Stimulated activated memory B cell treated with anti-CD40 and anti-IgM and Interleukin-4, amounts not matched to agents 10 μg/mL and 1 μg/mL and 100 μg/mL, for 72 hours (primary cell): Measurements from ENCODE around the gene PLB1.

ENCODE experiments used
- ATAC-seq: fragments of 150-1000 bp; cut with Tn5 transposase; 2 replicates; pipeline ENCODE4 v1.10.0; 2021
- H3K27ac Mint-ChIP-seq: one replicate; pipeline ENCODE4 v1.8.0; 2022; ENCODE audit warnings: mild to moderate bottlenecking, mixed read lengths
- H3K27me3 Mint-ChIP-seq: one replicate; pipeline ENCODE4 v1.8.0; 2022; ENCODE audit warnings: mixed read lengths
- H3K36me3 Mint-ChIP-seq: one replicate; pipeline ENCODE4 v1.8.0; 2022; ENCODE audit warnings: mixed read lengths
- H3K4me1 Mint-ChIP-seq: one replicate; pipeline ENCODE4 v1.8.0; 2022; ENCODE audit warnings: mixed read lengths
- H3K4me3 Mint-ChIP-seq: one replicate; pipeline ENCODE4 v1.8.0; 2022; ENCODE audit warnings: mild to moderate bottlenecking, moderate library complexity, mixed read lengths
- H3K9me3 Mint-ChIP-seq: one replicate; pipeline ENCODE4 v1.8.0; 2022; ENCODE audit warnings: mixed read lengths

The PLB1 gene

GRCh38 chr2:28526527-28527132 is 30.8 kb downstream of the PLB1 start:
- no peaks in the 10 kb centered on the region for H3K36me3 Mint-ChIP-seq
- ATAC-seq: no peak
- no peaks in the 10 kb centered on the region for H3K4me1 Mint-ChIP-seq
- H3K4me3 Mint-ChIP-seq: no peak overlapping the region
- H3K27ac Mint-ChIP-seq: no peak overlapping the region
- H3K27me3 Mint-ChIP-seq: peaks cover 40% of the 10 kb centered on the region
- no peaks in the 10 kb centered on the region for H3K9me3 Mint-ChIP-seq

- H3K4me3 Mint-ChIP-seq: no peak overlapping the region
- no peaks in the 10 kb centered on the region for H3K4me1 Mint-ChIP-seq
- no peaks in the 10 kb centered on the region for H3K36me3 Mint-ChIP-seq
- H3K27ac Mint-ChIP-seq: no peak overlapping the region
- no peak for ATAC-seq
- peaks cover 35% of the 10 kb centered on the region for H3K27me3 Mint-ChIP-seq
- H3K9me3 Mint-ChIP-seq: no peaks in the 10 kb centered on the region
These were observed 31.3 kb downstream of the PLB1 start for GRCh38 chr2:28527196-28527595.

- Mint-ChIP-seq H3K27ac (no peak overlapping the region), H3K4me1 (no peaks in the 10 kb centered on the region), H3K36me3 (no peaks in the 10 kb centered on the region), H3K27me3 (peaks cover 24% of the 10 kb centered on the region), H3K9me3 (no peaks in the 10 kb centered on the region), H3K4me3 (no peak overlapping the region)
- no peak for ATAC-seq
These were observed 32.3 kb downstream of the PLB1 start for GRCh38 chr2:28528206-28528605.

GRCh38 chr2:28530782-28531181 is 34.9 kb downstream of the PLB1 start:
- Mint-ChIP-seq H3K27me3 (peaks cover 1% of the 10 kb centered on the region), H3K9me3 (no peaks in the 10 kb centered on the region), H3K4me3 (no peak overlapping the region), H3K27ac (no peak overlapping the region), H3K36me3 (no peaks in the 10 kb centered on the region), H3K4me1 (no peaks in the 10 kb centered on the region)
- no peak for ATAC-seq

- ATAC-seq: no peak
- H3K4me3 Mint-ChIP-seq: no peak overlapping the region
- no peaks in the 10 kb centered on the region for H3K27me3 Mint-ChIP-seq
- H3K4me1 Mint-ChIP-seq: no peaks in the 10 kb centered on the region
- H3K36me3 Mint-ChIP-seq: no peaks in the 10 kb centered on the region
- H3K9me3 Mint-ChIP-seq: no peaks in the 10 kb centered on the region
- H3K27ac Mint-ChIP-seq: no peak overlapping the region
These were observed 36.5 kb downstream of the PLB1 start for GRCh38 chr2:28532399-28532798.

- H3K27me3 Mint-ChIP-seq: no peaks in the 10 kb centered on the region
- no peaks in the 10 kb centered on the region for H3K4me1 Mint-ChIP-seq
- no peaks in the 10 kb centered on the region for H3K36me3 Mint-ChIP-seq
- H3K4me3 Mint-ChIP-seq: no peak overlapping the region
- no peaks in the 10 kb centered on the region for H3K9me3 Mint-ChIP-seq
- H3K27ac Mint-ChIP-seq: no peak overlapping the region
- no peak for ATAC-seq
These were observed 37.3 kb downstream of the PLB1 start for GRCh38 chr2:28533044-28533680.

- Mint-ChIP-seq H3K4me1 (peaks cover 8% of the 10 kb centered on the region), H3K9me3 (no peaks in the 10 kb centered on the region), H3K36me3 (no peaks in the 10 kb centered on the region), H3K27me3 (peaks cover 8% of the 10 kb centered on the region), H3K4me3 (no peak overlapping the region), H3K27ac (no peak overlapping the region)
- no peak for ATAC-seq
These were observed 39.0 kb downstream of the PLB1 start for GRCh38 chr2:28534817-28535216.

GRCh38 chr2:28538134-28538533 is 42.3 kb downstream of the PLB1 start:
- peaks cover 8% of the 10 kb centered on the region for H3K4me1 Mint-ChIP-seq
- no peak overlapping the region for H3K4me3 Mint-ChIP-seq
- H3K9me3 Mint-ChIP-seq: no peaks in the 10 kb centered on the region
- ATAC-seq: no peak
- H3K27me3 Mint-ChIP-seq: peaks cover 24% of the 10 kb centered on the region
- H3K36me3 Mint-ChIP-seq: no peaks in the 10 kb centered on the region
- H3K27ac Mint-ChIP-seq: no peak overlapping the region

GRCh38 chr2:28538652-28539051 is 42.8 kb downstream of the PLB1 start:
- Mint-ChIP-seq H3K9me3 (no peaks in the 10 kb centered on the region), H3K4me1 (peaks cover 8% of the 10 kb centered on the region), H3K36me3 (no peaks in the 10 kb centered on the region), H3K27me3 (peaks cover 26% of the 10 kb centered on the region), H3K4me3 (peak overlapping the region; percentile 47), H3K27ac (no peak overlapping the region)
- peak; percentile 16 for ATAC-seq

- no peak overlapping the region for H3K27ac Mint-ChIP-seq
- H3K27me3 Mint-ChIP-seq: peaks cover 27% of the 10 kb centered on the region
- H3K36me3 Mint-ChIP-seq: no peaks in the 10 kb centered on the region
- H3K4me3 Mint-ChIP-seq: peak overlapping the region; percentile 47
- ATAC-seq: peak; percentile 58
- H3K4me1 Mint-ChIP-seq: peaks cover 8% of the 10 kb centered on the region
- H3K9me3 Mint-ChIP-seq: no peaks in the 10 kb centered on the region
These were observed 43.3 kb downstream of the PLB1 start for GRCh38 chr2:28539118-28539541.

- H3K9me3 Mint-ChIP-seq: no peaks in the 10 kb centered on the region
- peaks cover 37% of the 10 kb centered on the region for H3K27me3 Mint-ChIP-seq
- no peak overlapping the region for H3K27ac Mint-ChIP-seq
- peaks cover 8% of the 10 kb centered on the region for H3K4me1 Mint-ChIP-seq
- ATAC-seq: no peak
- no peaks in the 10 kb centered on the region for H3K36me3 Mint-ChIP-seq
- H3K4me3 Mint-ChIP-seq: no peak overlapping the region
These were observed 47.6 kb downstream of the PLB1 start for GRCh38 chr2:28543316-28544035.

- H3K4me3 Mint-ChIP-seq: no peak overlapping the region
- H3K4me1 Mint-ChIP-seq: peaks cover 5% of the 10 kb centered on the region
- H3K9me3 Mint-ChIP-seq: no peaks in the 10 kb centered on the region
- H3K27ac Mint-ChIP-seq: no peak overlapping the region
- H3K36me3 Mint-ChIP-seq: no peaks in the 10 kb centered on the region
- ATAC-seq: no peak
- peaks cover 37% of the 10 kb centered on the region for H3K27me3 Mint-ChIP-seq
These were observed 48.1 kb downstream of the PLB1 start for GRCh38 chr2:28544036-28544346.

GRCh38 chr2:28544405-28544921 is 48.6 kb downstream of the PLB1 start:
- no peak for ATAC-seq
- Mint-ChIP-seq H3K36me3 (no peaks in the 10 kb centered on the region), H3K4me1 (peaks cover under 1% of the 10 kb centered on the region), H3K4me3 (no peak overlapping the region), H3K27ac (no peak overlapping the region), H3K9me3 (no peaks in the 10 kb centered on the region), H3K27me3 (peaks cover 32% of the 10 kb centered on the region)

GRCh38 chr2:28544922-28545589 is 49.2 kb downstream of the PLB1 start:
- no peaks in the 10 kb centered on the region for H3K36me3 Mint-ChIP-seq
- H3K27me3 Mint-ChIP-seq: peaks cover 26% of the 10 kb centered on the region
- H3K27ac Mint-ChIP-seq: no peak overlapping the region
- no peak overlapping the region for H3K4me3 Mint-ChIP-seq
- H3K4me1 Mint-ChIP-seq: no peaks in the 10 kb centered on the region
- no peaks in the 10 kb centered on the region for H3K9me3 Mint-ChIP-seq
- no peak for ATAC-seq

GRCh38 chr2:28545590-28546200 is 49.8 kb downstream of the PLB1 start:
- H3K27me3 Mint-ChIP-seq: peaks cover 20% of the 10 kb centered on the region
- no peak overlapping the region for H3K27ac Mint-ChIP-seq
- no peaks in the 10 kb centered on the region for H3K4me1 Mint-ChIP-seq
- H3K36me3 Mint-ChIP-seq: no peaks in the 10 kb centered on the region
- no peaks in the 10 kb centered on the region for H3K9me3 Mint-ChIP-seq
- ATAC-seq: no peak
- H3K4me3 Mint-ChIP-seq: no peak overlapping the region
